Upper lobe of right lung (tissue), 1 donor: ENCODE results near the gene SDF4. TPM values are rescaled to one million over a fixed set of nuclear protein-coding genes. Genes with fewer than 3 reads are reported as not detected.

Source experiments
- ATAC-seq: fragments of 200-7000 bp; cut with Tn5 transposase; one replicate; pipeline ENCODE4 v1.9.1; 2020; ENCODE audit warnings: mild to moderate bottlenecking, moderate library complexity
- DNase-seq: peaks from one replicate; pipeline ENCODE4 v3.0.0-alpha.2; 2020
- H3K27ac ChIP-seq: fragments of 200-600 bp; one replicate; pipeline ENCODE4 v1.8.0; 2022
- H3K27me3 ChIP-seq: fragments of 200-600 bp; one replicate; pipeline ENCODE4 v1.8.0; 2022; ENCODE audit warnings: mild to moderate bottlenecking
- H3K36me3 ChIP-seq: fragments of 200-600 bp; one replicate; pipeline ENCODE4 v1.8.0; 2022
- H3K4me1 ChIP-seq: fragments of 200-600 bp; one replicate; pipeline ENCODE4 v1.8.0; 2022
- H3K4me3 ChIP-seq: fragments of 200-600 bp; one replicate; pipeline ENCODE4 v1.8.0; 2022; ENCODE audit warnings: mild to moderate bottlenecking
- H3K9me3 ChIP-seq: fragments of 200-600 bp; one replicate; pipeline ENCODE4 v1.8.0; 2022
- CTCF ChIP-seq: fragments of 200-600 bp; IDR thresholded peaks from one replicate; pipeline ENCODE4 v1.8.0; 2022; ENCODE audit warnings: antibody characterized with exemption
- intact Hi-C: fragments of 100-400 bp; cut with DNase I; formaldehyde crosslinking; loops from one replicate; pipeline ENCODE4 v1.11.0; 2022
- total RNA-seq: library from RNA; stranded (reverse); fragmentation: NEBNext Ultra II Directional; extraction: Animal tissue kit (Norgen Biotek cat#: 25700); gene quantifications from one replicate; pipeline ENCODE4 v1.2.1, GENCODE V29; 2021
- donor health status: DM: no; HTN: yes; CAD: no; lungs with severe emphysema.

The SDF4 gene
- total RNA-seq, 1 donor from 2014 or later, result 132 TPM

DNA sequence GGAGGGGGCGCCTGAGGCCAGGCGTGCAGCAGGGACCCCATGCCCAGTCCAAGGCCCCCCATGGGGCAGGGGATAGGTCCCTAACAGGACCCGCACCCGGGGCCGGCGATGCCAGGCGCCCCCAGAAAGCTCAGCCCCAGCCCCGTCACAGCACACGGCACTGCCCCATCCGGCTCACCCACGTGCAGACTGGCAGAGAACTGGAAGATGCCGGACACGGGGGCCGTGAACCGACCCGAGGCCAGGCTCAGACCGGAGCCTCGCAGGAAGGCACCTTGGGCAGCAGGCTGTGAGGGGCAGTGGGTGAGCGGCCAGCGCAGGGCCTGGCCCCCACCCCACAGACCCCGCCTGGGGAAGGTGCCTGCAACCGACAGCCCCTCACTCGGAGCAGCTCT is 11.5 kb upstream of the SDF4 start:
- ATAC-seq (no peak), DNase-seq (no peak)
- no peaks in the 10 kb centered on the region for H3K9me3 ChIP-seq
- intact Hi-C loops, result no loop called here
- H3K4me3 ChIP-seq, result no peak overlapping the region
- H3K36me3 ChIP-seq, result no peaks in the 10 kb centered on the region
- no peak overlapping the region for H3K27ac ChIP-seq
- H3K27me3 ChIP-seq, result peaks cover 27% of the 10 kb centered on the region
- TF ChIP-seq CTCF, result no peak
- no peaks in the 10 kb centered on the region for H3K4me1 ChIP-seq

DNA sequence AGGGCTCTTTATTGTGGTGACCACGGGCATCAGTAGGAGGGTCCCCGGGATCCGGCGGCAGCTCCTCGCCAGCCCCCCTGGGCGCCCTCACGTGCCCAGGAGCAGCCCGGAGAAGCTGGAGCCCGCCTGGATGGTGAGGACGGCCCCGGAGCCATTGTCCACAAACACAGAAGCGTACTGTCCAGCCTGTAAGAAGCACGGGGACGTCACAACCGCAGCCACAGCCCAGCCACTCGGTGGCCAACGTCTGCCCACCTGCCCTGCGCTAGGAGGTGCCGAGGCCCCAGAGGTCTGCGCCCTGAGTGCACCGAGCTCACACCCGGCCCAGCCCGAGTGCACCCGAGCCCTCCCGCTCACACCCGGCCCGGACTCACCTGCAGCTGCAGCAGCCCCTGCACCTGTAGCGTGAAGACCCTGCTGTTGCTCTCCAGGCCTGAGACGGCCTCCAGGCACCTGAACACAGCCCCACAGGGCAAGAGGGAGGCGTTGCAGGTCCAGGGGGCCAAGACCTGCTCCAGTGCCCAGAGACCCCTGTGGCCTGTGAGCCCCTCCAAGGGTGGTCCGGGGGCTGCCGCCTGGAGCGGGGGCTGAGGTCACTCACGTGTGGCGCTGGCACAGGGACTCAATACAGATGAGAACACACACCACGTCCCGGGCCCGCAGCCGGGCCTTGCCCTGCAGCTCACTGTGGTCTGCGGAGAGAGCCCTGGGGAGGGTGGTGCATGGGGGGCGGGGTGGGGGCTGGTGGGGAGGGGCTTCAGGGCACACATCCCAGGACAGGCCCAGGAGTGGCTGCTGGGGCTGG is 10.9 kb upstream of the SDF4 start:
- peaks cover 27% of the 10 kb centered on the region for H3K27me3 ChIP-seq
- intact Hi-C loops, result no loop called here
- no peak for TF ChIP-seq CTCF
- no peak for ATAC-seq
- H3K4me1 ChIP-seq, result no peaks in the 10 kb centered on the region
- no peaks in the 10 kb centered on the region for H3K36me3 ChIP-seq
- H3K27ac ChIP-seq, result no peak overlapping the region
- H3K9me3 ChIP-seq, result no peaks in the 10 kb centered on the region
- no peak overlapping the region for H3K4me3 ChIP-seq
- DNase-seq, result no peak

DNA sequence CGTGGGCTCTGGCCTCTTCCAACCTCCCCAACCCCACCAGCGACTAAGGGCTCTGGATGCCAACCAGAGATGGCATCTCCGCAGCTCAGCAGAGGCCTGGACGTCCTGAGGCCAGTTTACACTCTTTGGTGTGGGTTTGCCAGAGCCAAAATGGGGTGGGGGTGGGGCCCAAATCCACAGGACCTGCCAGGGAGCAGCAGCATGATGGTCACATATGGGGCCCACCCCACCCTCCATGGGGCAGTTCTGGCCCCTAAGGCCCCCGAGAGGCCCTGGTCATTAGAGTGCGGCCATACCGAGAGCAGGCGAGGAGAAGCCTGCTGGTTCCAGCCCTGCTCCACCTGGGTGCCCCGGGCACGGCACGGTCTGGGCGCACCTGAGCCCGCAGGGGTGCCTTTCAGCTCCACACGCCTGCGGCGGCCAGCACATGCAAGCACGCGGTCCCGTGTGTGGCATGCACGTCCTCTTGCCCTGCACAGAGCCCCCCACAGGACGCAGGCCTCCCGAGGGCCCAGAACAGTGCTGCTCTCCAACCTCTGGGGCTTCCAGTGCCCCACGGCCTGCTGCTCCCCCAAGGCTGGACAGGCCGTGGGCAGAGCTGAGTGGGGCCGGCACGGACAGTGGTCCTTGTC is 9.9 kb upstream of the SDF4 start:
- Histone ChIP-seq H3K4me1 (no peaks in the 10 kb centered on the region), H3K4me3 (no peak overlapping the region), H3K27ac (no peak overlapping the region), H3K27me3 (peaks cover 27% of the 10 kb centered on the region), H3K9me3 (no peaks in the 10 kb centered on the region), H3K36me3 (no peaks in the 10 kb centered on the region)
- ATAC-seq, result no peak
- no peak for TF ChIP-seq CTCF
- DNase-seq, result no peak
- intact Hi-C loops, result no loop called here

DNA sequence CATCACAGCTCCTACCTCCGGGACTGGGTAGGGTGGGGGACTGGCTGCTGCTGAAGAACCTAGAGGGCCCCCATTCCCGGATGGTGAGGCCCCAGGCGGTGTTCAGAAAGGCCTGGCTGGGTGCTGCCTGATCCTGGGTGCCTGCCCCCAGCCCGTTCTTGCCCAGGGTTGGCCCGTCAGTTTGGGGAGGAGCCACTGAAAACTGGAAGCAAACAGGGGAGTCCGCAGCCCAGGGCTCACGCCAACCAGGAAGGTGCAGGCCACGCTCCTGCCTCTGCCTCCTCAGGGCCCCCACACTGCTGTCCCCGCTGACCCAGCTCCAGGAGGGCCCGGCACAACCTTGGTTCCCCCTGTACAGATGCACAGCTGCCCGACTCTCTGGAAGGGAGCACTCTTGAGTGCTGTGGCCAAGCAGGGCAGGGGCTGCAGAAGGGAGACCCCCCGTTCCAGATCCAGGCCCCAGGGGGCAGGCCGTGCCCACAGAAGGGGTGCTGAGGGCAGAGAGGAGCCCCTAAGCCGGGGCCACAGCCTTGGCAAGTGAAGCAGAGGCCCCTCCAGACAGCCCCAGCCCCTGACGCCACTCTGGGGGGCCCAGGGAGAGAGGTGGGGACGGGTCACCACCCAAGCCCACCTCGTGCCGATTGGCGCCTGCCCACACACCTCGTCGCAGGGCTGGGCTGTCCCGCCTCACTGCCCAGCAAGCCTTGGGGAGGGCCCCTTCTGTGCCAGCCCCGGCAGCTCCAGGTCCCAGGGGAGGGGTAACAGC is 9.2 kb upstream of the SDF4 start:
- no peak for ATAC-seq
- Histone ChIP-seq H3K27ac (no peak overlapping the region), H3K9me3 (no peaks in the 10 kb centered on the region), H3K4me1 (no peaks in the 10 kb centered on the region), H3K4me3 (no peak overlapping the region), H3K36me3 (no peaks in the 10 kb centered on the region), H3K27me3 (peaks cover 23% of the 10 kb centered on the region)
- no peak for TF ChIP-seq CTCF
- no peak for DNase-seq
- intact Hi-C loops, result no loop called here

DNA sequence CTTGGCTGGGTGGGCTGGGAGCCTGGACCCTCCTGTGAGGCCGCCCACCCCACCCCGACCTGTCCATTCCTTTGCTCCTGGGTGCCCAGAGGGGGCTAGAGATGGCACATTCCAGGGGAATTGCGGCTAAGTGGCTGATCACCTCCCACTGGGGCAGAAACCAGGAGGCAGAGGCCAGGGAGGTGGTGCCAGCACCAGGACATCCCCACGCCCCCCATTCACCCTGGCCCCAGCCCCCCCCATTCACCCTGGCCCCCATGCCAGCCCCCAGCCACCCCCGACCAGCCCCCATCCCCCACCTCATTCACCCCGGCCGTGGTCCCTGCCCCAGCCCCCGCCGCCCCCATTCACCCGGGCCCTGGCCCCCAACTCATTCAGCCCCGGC is 8.5 kb upstream of the SDF4 start:
- Histone ChIP-seq H3K4me3 (no peak overlapping the region), H3K9me3 (no peaks in the 10 kb centered on the region), H3K4me1 (no peaks in the 10 kb centered on the region), H3K27me3 (peaks cover 16% of the 10 kb centered on the region), H3K27ac (no peak overlapping the region), H3K36me3 (no peaks in the 10 kb centered on the region)
- DNase-seq (no peak), ATAC-seq (no peak)
- intact Hi-C loops, result no loop called here
- no peak for TF ChIP-seq CTCF
